ENCODE measurements around the gene INSR. TPM values are rescaled to one million over a fixed set of nuclear protein-coding genes. Genes with fewer than 3 reads are reported as not detected.
"Not testable (repeated sequence)": the region's sequence is repeated elsewhere in the genome, so short reads cannot be mapped to it uniquely, and the experiment has no call there.

Gene INSR
- total RNA-seq, 1 donor from 2014 or later: 3.2 TPM

DNA sequence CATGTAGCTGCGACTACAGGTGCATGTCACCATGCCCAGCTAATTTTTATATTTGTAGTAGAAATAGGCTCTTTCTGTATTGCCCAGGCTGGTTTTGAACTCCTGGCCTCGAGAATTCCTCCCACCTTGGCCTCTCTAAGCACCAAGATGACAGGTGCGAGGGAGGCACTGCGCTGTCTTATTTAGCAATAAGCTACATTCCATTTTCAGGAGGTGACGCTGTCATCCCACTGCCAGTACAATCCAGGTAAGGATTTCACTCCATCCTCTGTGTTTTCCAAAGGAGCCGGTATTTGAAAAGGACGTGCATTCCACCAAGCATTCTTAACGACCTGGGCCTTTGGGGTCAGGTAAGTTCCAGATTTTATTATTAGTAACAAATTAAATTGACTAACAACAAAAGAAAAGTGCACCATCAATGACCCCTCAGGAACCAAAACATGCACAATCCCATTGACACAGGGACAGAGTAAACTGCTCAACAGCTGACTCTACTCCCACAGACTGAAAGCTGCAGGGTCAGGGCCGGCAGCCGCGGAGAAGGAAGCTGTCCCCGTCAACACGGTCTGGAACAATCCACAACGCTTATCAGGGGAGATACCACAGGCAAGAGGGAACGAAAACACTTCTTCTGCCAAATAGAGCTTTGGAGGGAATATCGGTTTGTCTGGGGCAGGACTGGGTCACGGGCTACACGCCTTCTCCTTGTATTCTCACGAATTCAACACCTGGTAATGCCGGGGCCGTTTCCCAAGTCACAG, 82.8 kb downstream of the INSR start:
- ATAC-seq (ENCODE audit: low read depth) (no peak), DNase-seq (no peak)
- H3K4me1 Mint-ChIP-seq: peaks cover 41% of the 10 kb centered on the region
- TF ChIP-seq, protein P1, sequence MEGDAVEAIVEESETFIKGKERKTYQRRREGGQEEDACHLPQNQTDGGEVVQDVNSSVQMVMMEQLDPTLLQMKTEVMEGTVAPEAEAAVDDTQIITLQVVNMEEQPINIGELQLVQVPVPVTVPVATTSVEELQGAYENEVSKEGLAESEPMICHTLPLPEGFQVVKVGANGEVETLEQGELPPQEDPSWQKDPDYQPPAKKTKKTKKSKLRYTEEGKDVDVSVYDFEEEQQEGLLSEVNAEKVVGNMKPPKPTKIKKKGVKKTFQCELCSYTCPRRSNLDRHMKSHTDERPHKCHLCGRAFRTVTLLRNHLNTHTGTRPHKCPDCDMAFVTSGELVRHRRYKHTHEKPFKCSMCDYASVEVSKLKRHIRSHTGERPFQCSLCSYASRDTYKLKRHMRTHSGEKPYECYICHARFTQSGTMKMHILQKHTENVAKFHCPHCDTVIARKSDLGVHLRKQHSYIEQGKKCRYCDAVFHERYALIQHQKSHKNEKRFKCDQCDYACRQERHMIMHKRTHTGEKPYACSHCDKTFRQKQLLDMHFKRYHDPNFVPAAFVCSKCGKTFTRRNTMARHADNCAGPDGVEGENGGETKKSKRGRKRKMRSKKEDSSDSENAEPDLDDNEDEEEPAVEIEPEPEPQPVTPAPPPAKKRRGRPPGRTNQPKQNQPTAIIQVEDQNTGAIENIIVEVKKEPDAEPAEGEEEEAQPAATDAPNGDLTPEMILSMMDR (IDR thresholded peaks at IDR 0.05): no peak
- no peaks in the 10 kb centered on the region for H3K9me3 Mint-ChIP-seq
- CTCF ChIA-PET: no interaction called here
- H3K36me3 Mint-ChIP-seq (ENCODE audit: low read depth): no peaks in the 10 kb centered on the region
- POLR2A ChIA-PET: no interaction called here
- H3K27ac Mint-ChIP-seq: no peak overlapping the region
- H3K27me3 Mint-ChIP-seq: peaks cover 6% of the 10 kb centered on the region
- H3K4me3 Mint-ChIP-seq: no peak overlapping the region
- intact Hi-C loops (cut with micrococcal nuclease): no loop called here

DNA sequence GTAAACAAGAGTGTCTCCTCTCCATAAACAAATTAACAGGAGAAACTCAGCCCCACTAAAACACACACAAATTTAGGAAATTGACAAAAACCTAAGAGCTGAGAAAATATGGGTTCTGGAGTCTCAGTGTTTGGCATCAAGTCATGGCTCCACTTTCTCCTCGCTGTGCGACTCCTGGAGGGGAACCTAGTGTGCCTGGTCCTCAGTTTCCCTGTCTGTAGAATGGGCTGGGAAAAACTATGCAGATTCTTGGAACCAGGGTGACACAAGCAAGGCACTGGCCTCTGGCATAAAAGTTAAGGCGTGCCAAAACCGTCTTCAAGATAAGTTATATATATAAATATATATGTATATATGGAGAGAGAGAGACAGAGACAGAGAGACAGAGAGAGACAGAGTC, 83.9 kb downstream of the INSR start:
- H3K27me3 Mint-ChIP-seq: peaks cover 6% of the 10 kb centered on the region
- H3K9me3 Mint-ChIP-seq: no peaks in the 10 kb centered on the region
- H3K4me3 Mint-ChIP-seq: no peak overlapping the region
- POLR2A ChIA-PET: interaction anchor here (0.7 kb wide), 1 partner anchor 680 kb away, joined by 5 read pairs; the partner anchor contains the start of gene TNFSF9
- no peak overlapping the region for H3K27ac Mint-ChIP-seq
- DNase-seq: no peak
- TF ChIP-seq, protein P1 (IDR thresholded peaks at IDR 0.05): no peak
- ATAC-seq (ENCODE audit: low read depth): no peak
- no peaks in the 10 kb centered on the region for H3K36me3 Mint-ChIP-seq (ENCODE audit: low read depth)
- CTCF ChIA-PET: no interaction called here
- intact Hi-C loops (cut with micrococcal nuclease): no loop called here
- peaks cover 41% of the 10 kb centered on the region for H3K4me1 Mint-ChIP-seq

DNA sequence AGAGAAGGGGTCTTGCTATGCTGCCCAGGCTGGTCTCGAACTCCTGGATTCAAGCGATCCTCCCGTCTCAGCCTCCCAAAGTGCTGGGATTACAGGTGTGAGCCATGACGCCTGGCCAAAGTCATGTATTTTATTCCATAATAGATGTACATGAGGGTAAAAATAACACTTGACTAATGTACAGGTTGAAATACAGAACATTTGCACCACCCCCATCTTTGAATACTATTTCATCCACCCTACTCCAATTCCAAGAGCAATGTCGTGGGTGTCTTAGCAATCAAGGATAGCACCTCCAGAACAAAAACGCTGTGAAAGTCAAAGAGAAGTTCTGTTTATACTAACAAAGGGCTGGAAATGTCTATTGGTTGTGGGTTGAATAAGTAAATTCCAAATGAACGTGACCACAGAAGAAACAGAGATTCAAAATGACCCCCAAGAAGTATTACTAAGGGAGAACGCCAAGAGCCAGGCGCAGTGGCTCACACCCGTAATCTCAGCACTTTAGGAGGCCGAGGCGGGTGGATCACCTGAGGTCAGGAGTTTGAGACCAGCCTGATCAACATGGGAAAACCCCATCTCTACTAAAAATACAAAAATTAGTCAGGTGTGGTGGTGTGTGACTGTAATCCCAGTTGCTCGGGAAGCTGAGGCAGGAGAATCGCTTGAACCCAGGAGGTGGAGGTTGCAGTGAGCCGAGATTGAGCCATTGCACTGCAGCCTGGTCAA, 84.5 kb downstream of the INSR start:
- POLR2A ChIA-PET: interaction anchor here (0.7 kb wide), 1 partner anchor 679 kb away, joined by 5 read pairs; the partner anchor contains the start of gene TNFSF9
- H3K9me3 Mint-ChIP-seq; H3K27ac Mint-ChIP-seq; H3K27me3 Mint-ChIP-seq; intact Hi-C loops (cut with micrococcal nuclease); H3K4me3 Mint-ChIP-seq; ATAC-seq (ENCODE audit: low read depth); CTCF ChIA-PET; DNase-seq; H3K36me3 Mint-ChIP-seq (ENCODE audit: low read depth): not testable (repeated sequence)
- peaks cover 36% of the 10 kb centered on the region for H3K4me1 Mint-ChIP-seq

DNA sequence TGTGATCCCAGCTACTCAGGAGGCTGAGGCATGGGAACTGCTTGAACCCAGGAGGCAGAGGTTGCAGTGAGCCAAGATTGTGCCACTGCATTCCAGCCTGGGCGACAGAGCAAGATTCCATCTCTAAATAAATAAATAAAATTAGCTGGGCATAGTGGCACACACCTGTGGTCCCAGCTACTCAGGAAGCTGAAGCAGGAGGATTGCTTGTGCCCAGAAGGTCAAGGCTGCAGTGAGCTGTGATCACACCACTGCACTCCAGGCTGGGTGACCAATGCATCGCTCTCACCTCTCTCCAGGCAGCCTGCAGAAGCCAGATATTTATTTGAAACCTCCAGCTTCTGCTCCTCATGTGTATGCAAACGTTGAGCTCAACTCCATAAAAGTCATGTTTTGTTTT, 85.2 kb downstream of the INSR start:
- ATAC-seq (ENCODE audit: low read depth); H3K9me3 Mint-ChIP-seq; H3K4me3 Mint-ChIP-seq; H3K27ac Mint-ChIP-seq; H3K36me3 Mint-ChIP-seq (ENCODE audit: low read depth); DNase-seq; CTCF ChIA-PET; H3K27me3 Mint-ChIP-seq; intact Hi-C loops (cut with micrococcal nuclease): not testable (repeated sequence)
- H3K4me1 Mint-ChIP-seq: peaks cover 31% of the 10 kb centered on the region
- POLR2A ChIA-PET: interaction anchor here (1.0 kb wide), 1 partner anchor 9 kb away, joined by 10 read pairs; no protein-coding TSS in a partner anchor

DNA sequence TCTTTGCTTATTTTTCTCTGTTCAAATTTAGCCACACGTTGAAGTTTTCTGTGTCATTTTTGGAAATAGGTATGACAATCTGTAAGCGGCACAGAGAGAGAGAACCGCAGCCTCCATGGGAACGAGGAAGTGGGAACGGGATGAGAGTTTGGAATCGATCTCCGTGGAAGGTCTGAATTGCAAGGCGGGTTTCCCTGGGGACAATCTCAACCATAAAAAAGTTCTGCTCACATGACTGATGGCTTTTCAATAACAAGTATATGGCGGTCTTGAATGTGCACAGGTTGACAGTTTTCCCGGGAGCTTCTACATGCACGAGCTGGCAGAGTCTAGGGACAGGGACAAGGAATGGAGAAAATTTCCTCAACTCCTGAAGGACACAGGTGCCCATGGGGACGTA, 90.9 kb downstream of the INSR start:
- Mint-ChIP-seq H3K27ac (no peak overlapping the region), H3K27me3 (peaks cover 5% of the 10 kb centered on the region), H3K4me1 (peaks cover 20% of the 10 kb centered on the region), H3K9me3 (no peaks in the 10 kb centered on the region), H3K36me3 (ENCODE audit: low read depth) (no peaks in the 10 kb centered on the region), H3K4me3 (no peak overlapping the region)
- intact Hi-C loops (cut with micrococcal nuclease): no loop called here
- TF ChIP-seq, protein P1 (IDR thresholded peaks at IDR 0.05): no peak
- ATAC-seq (ENCODE audit: low read depth) (no peak), DNase-seq (no peak)
- CTCF ChIA-PET: interaction anchor here (0.5 kb wide), 1 partner anchor 72 kb away, joined by 3 read pairs; no protein-coding TSS in a partner anchor
- POLR2A ChIA-PET: no interaction called here

DNA sequence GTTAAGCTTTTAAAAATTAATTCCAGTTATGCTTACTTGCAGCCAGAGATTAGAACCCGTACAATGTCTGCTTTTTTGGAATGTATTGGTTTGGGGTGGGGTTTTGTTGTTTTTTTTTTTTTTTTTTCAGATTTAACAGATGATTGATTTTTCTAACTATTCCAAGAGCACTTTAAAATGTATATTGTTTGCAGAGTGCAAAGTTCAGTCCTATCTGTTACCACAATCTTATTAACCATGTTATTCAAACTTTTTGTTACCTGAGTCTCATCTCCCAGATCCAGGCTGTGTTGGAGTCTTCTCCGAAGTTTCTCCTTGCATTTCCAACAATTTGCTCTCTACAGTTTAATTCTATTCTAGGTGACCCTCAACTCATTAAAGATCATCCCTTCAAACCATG, 91.3 kb downstream of the INSR start:
- no peak overlapping the region for H3K4me3 Mint-ChIP-seq
- no peak overlapping the region for H3K27ac Mint-ChIP-seq
- H3K27me3 Mint-ChIP-seq: peaks cover 2% of the 10 kb centered on the region
- no peak for ATAC-seq (ENCODE audit: low read depth)
- no peak for DNase-seq
- H3K9me3 Mint-ChIP-seq: no peaks in the 10 kb centered on the region
- ChIA-PET CTCF (no interaction called here), POLR2A (no interaction called here)
- intact Hi-C loops (cut with micrococcal nuclease): no loop called here
- peaks cover 16% of the 10 kb centered on the region for H3K4me1 Mint-ChIP-seq
- TF ChIP-seq, protein P1 (IDR thresholded peaks at IDR 0.05): no peak
- no peaks in the 10 kb centered on the region for H3K36me3 Mint-ChIP-seq (ENCODE audit: low read depth)

Data from activated B cell treated with CpG ODN at 0.5 μM for 24 hours (primary cell).